Sigmoid colon (tissue), 7 donors: Measurements from ENCODE around the gene CTNNA2. TPM values are rescaled to one million over a fixed set of nuclear protein-coding genes. Genes with fewer than 3 reads are reported as not detected.

Experiments
- DNase-seq: peaks from one replicate; pipeline ENCODE4 v3.0.0-alpha.2; 2019
- H3K27ac ChIP-seq, 4 donors: fragments of 200-600 bp; sonication (generic); one replicate each; pipeline ENCODE4 v1.5.1; 2016 to 2019; ENCODE audit warnings: mild to moderate bottlenecking in 1 of 4
- H3K27me3 ChIP-seq, 3 donors: fragments of 200-600 bp; sonication (generic); one replicate each; pipeline ENCODE4 v1.5.1; 2019; ENCODE audit warnings: mild to moderate bottlenecking in 1 of 3
- H3K36me3 ChIP-seq, 4 donors: fragments of 200-600 bp; sonication (generic); one replicate each; pipeline ENCODE4 v1.5.1; 2016 to 2019
- H3K4me1 ChIP-seq, 4 donors: fragments of 200-600 bp; sonication (generic); one replicate each; pipeline ENCODE4 v1.5.1; 2017 to 2019
- H3K4me3 ChIP-seq, 4 donors: fragments of 200-600 bp; sonication (generic); one replicate each; pipeline ENCODE4 v1.5.1; 2017 to 2019; ENCODE audit warnings: mild to moderate bottlenecking in 2 of 4, moderate library complexity in 1 of 4
- H3K9me3 ChIP-seq, 4 donors: fragments of 200-600 bp in 3 of 4; sonication (generic) in 3 of 4; one replicate each; pipeline versions ENCODE4 v1.5.1 to v1.6.1; 2013 to 2019
- CTCF ChIP-seq, 4 experiments: fragments of 450-650 bp in 3 of 4; fragments of 200-600 bp in 1 of 4; IDR thresholded peaks; one replicate each; pipeline ENCODE4 v1.5.1; 2016 to 2019; ENCODE audit warnings: antibody characterized with exemption in 4 of 4, mild to moderate bottlenecking in 3 of 4, moderate library complexity in 2 of 4
- EP300 ChIP-seq, 4 donors: sonication (generic); formaldehyde crosslinking; IDR thresholded peaks; one replicate each; pipeline ENCODE4 v1.6.1; 2017; ENCODE audit warnings: antibody characterized with exemption in 4 of 4
- POLR2A ChIP-seq, 2 donors: fragments of 450-650 bp; IDR thresholded peaks; one replicate each; pipeline ENCODE4 v1.6.1; 2016; ENCODE audit warnings: antibody characterized with exemption in 2 of 2, mild to moderate bottlenecking in 2 of 2, moderate library complexity in 2 of 2
- POLR2AphosphoS5 ChIP-seq, 4 donors: sonication (generic); formaldehyde crosslinking; IDR thresholded peaks; one replicate each; pipeline ENCODE4 v1.6.1; 2017; ENCODE audit warnings: antibody characterized with exemption in 4 of 4
- WGBS, 2 donors: extraction: QIAGEN DNeasy Blood & Tissue Kit; methylation state at CpG; one replicate each; pipeline ENCODE4 v1.1.7; 2013; 5-methylcytosine and 5-hydroxymethylcytosine counted together
- intact Hi-C: fragments of 100-400 bp; cut with DNase I; formaldehyde crosslinking; loops from one replicate; pipeline ENCODE4 v1.15.1; 2023
- polyA plus RNA-seq, 3 donors: library from polyadenylated mRNA; stranded (reverse); fragments of 200-250 nt; gene quantifications; one replicate each; pipeline ENCODE4 v1.2.3, GENCODE V29; 2013
- total RNA-seq, 4 donors: library from RNA; depleted of rRNA; stranded (reverse); fragments of >200 nt; gene quantifications; one replicate each; pipeline ENCODE4 v1.1.0, GENCODE V29; 2016
- donor health status: healthy with polysubstance abuse.
- donor health status: Bipolar disorder and iron deficiency.
- donor health status: healthy.

The CTNNA2 gene
- total and polyA plus RNA-seq, 7 donors: 1.4 to 8.6 (median 3.8) TPM; not detected in 2

GRCh38 chr2:79715338-79715737 lies 202.5 kb downstream of the CTNNA2 start:
- WGBS, 2 donors: 75 to 91% methylated on average over 1 of the region's 1 CpG
- no peak for DNase-seq
- intact Hi-C loops: no loop called here
- Histone ChIP-seq H3K27me3 (no peaks in the 10 kb centered on the region), H3K4me3 (no peak overlapping the region), H3K4me1 (no peaks in the 10 kb centered on the region), H3K36me3 (no peaks in the 10 kb centered on the region), H3K27ac (no peak overlapping the region), H3K9me3 (no peaks in the 10 kb centered on the region)
- TF ChIP-seq POLR2A (IDR thresholded peaks at IDR 0.05) (no peak), POLR2AphosphoS5 (IDR thresholded peaks at IDR 0.05) (no peak), EP300 (IDR thresholded peaks at IDR 0.05) (no peak), CTCF (IDR thresholded peaks at IDR 0.05) (no peak)

- Histone ChIP-seq H3K9me3 (no peaks in the 10 kb centered on the region), H3K27ac (no peak overlapping the region), H3K27me3 (no peaks in the 10 kb centered on the region), H3K4me3 (no peak overlapping the region), H3K36me3 (no peaks in the 10 kb centered on the region), H3K4me1 (no peaks in the 10 kb centered on the region)
- 61 to 70% methylated on average over 4 of the region's 4 CpGs for WGBS, 2 donors
- TF ChIP-seq POLR2AphosphoS5 (IDR thresholded peaks at IDR 0.05): no peak
- TF ChIP-seq CTCF (IDR thresholded peaks at IDR 0.05): no peak
- no peak for TF ChIP-seq EP300 (IDR thresholded peaks at IDR 0.05)
- TF ChIP-seq POLR2A (IDR thresholded peaks at IDR 0.05): no peak
- intact Hi-C loops: no loop called here
- no peak for DNase-seq
Measured at GRCh38 chr2:79716266-79716665, 203.4 kb downstream of the CTNNA2 start.

GRCh38 chr2:79717364-79718007 lies 204.6 kb downstream of the CTNNA2 start:
- Histone ChIP-seq H3K36me3 (no peaks in the 10 kb centered on the region), H3K27ac (no peak overlapping the region), H3K27me3 (no peaks in the 10 kb centered on the region), H3K4me1 (no peaks in the 10 kb centered on the region), H3K4me3 (no peak overlapping the region), H3K9me3 (no peaks in the 10 kb centered on the region)
- DNase-seq: no peak
- TF ChIP-seq POLR2A (IDR thresholded peaks at IDR 0.05) (no peak), CTCF (IDR thresholded peaks at IDR 0.05) (no peak), EP300 (IDR thresholded peaks at IDR 0.05) (no peak), POLR2AphosphoS5 (IDR thresholded peaks at IDR 0.05) (no peak)
- WGBS, 2 donors: 81 to 84% methylated on average over 5 of the region's 5 CpGs
- intact Hi-C loops: no loop called here

GRCh38 chr2:79721061-79721460 lies 208.2 kb downstream of the CTNNA2 start:
- WGBS, 2 donors: 87 to 95% methylated on average over 1 of the region's 1 CpG
- no peak overlapping the region for H3K4me3 ChIP-seq
- H3K27me3 ChIP-seq: no peaks in the 10 kb centered on the region
- intact Hi-C loops: no loop called here
- H3K27ac ChIP-seq: no peak overlapping the region
- H3K4me1 ChIP-seq: no peaks in the 10 kb centered on the region
- TF ChIP-seq CTCF (IDR thresholded peaks at IDR 0.05) (no peak), POLR2A (IDR thresholded peaks at IDR 0.05) (no peak), EP300 (IDR thresholded peaks at IDR 0.05) (no peak)
- no peaks in the 10 kb centered on the region for H3K9me3 ChIP-seq
- no peak for DNase-seq
- no peaks in the 10 kb centered on the region for H3K36me3 ChIP-seq

- 65 to 66% methylated on average over 3 of the region's 3 CpGs for WGBS, 2 donors
- no peak overlapping the region for H3K27ac ChIP-seq
- no peak for DNase-seq
- TF ChIP-seq EP300 (IDR thresholded peaks at IDR 0.05) (no peak), CTCF (IDR thresholded peaks at IDR 0.05) (no peak), POLR2A (IDR thresholded peaks at IDR 0.05) (no peak), POLR2AphosphoS5 (IDR thresholded peaks at IDR 0.05) (no peak)
- H3K9me3 ChIP-seq: no peaks in the 10 kb centered on the region
- no peak overlapping the region for H3K4me3 ChIP-seq
- no peaks in the 10 kb centered on the region for H3K4me1 ChIP-seq
- intact Hi-C loops: no loop called here
- no peaks in the 10 kb centered on the region for H3K27me3 ChIP-seq
- H3K36me3 ChIP-seq: no peaks in the 10 kb centered on the region
Measured at GRCh38 chr2:79721966-79722365, 209.1 kb downstream of the CTNNA2 start.
